GM23248 (cell line): ENCODE measurements around the gene MT1G.

Experiments used
- EZH2 ChIP-seq: fragments of 200-600 bp; sonication (generic); IDR thresholded peaks from 2 replicates; pipeline ENCODE4 v1.6.1; 2018; ENCODE audit warnings: antibody characterized with exemption, mild to moderate bottlenecking; ENCODE audit not compliant: insufficient read depth, poor library complexity, severe bottlenecking
- EZH2phosphoT487 ChIP-seq: fragments of 200-600 bp; sonication (generic); IDR thresholded peaks from 2 replicates; pipeline ENCODE4 v1.6.1; 2018; ENCODE audit warnings: antibody characterized with exemption, moderate library complexity, mild to moderate bottlenecking, low read depth; ENCODE audit not compliant: insufficient read depth

- no peak for TF ChIP-seq EZH2phosphoT487
- TF ChIP-seq EZH2: no peak
These were observed 18.9 kb upstream of the MT1G start for GRCh38 chr16:56686758-56687157.
